Duodenal mucosa (tissue), 2 donors: ENCODE measurements around the gene PLCB1.

Experiments
- H3K27ac ChIP-seq: one replicate; pipeline ENCODE4 v1.7.0; 2013; ENCODE audit warnings: low read depth, low read length
- H3K27me3 ChIP-seq, 2 donors: one replicate each; pipeline ENCODE4 v1.7.0; 2013; ENCODE audit warnings: low read length in 2 of 2, control low read depth in 1 of 2; ENCODE audit not compliant: insufficient read depth in 2 of 2, control insufficient read depth in 1 of 2
- H3K36me3 ChIP-seq, 2 donors: one replicate each; pipeline ENCODE4 v1.7.0; 2013; ENCODE audit warnings: low read length in 2 of 2, control low read depth in 1 of 2; ENCODE audit not compliant: insufficient read depth in 2 of 2, control insufficient read depth in 1 of 2
- H3K4me1 ChIP-seq, 2 donors: one replicate each; pipeline ENCODE4 v1.7.0; 2013; ENCODE audit warnings: low read length in 2 of 2, control low read depth in 1 of 2; ENCODE audit not compliant: insufficient read depth in 2 of 2, control insufficient read depth in 1 of 2
- H3K4me3 ChIP-seq, 2 donors: one replicate each; pipeline ENCODE4 v1.7.0; 2013; ENCODE audit warnings: low read length in 2 of 2, low read depth in 1 of 2
- H3K9ac ChIP-seq, 2 donors: one replicate each; pipeline ENCODE4 v1.7.0; 2013; ENCODE audit warnings: low read length in 2 of 2, low read depth in 1 of 2
- H3K9me3 ChIP-seq, 2 donors: one replicate each; pipeline ENCODE4 v1.7.0; 2013; ENCODE audit warnings: low read length in 2 of 2, control low read depth in 1 of 2; ENCODE audit not compliant: control insufficient read depth in 1 of 2

Gene PLCB1

DNA sequence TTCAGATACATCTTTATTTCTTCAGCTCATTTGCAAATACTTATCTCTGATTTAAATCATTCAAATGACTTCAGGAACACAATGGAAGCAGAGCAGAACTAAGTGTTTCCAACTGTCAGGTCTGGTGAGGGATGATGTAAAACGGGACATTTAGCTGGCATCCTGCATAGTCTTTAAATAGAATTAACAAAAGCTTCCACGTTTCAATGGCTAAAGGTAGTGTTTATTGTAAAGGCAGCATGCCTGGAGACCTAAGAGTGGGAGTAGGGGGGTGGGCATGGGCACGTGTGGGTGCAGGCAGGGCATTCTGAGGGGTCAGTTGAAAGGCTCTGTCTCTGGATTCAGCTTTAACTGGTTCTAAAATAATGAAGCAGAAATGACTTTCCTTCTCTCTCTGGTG is 174.9 kb downstream of the PLCB1 start:
- H3K4me1 ChIP-seq = no peaks in the 10 kb centered on the region
- H3K4me3 ChIP-seq = no peak overlapping the region
- no peaks in the 10 kb centered on the region for H3K9me3 ChIP-seq
- H3K36me3 ChIP-seq = no peaks in the 10 kb centered on the region
- H3K27ac ChIP-seq = no peak overlapping the region
- H3K27me3 ChIP-seq = no peaks in the 10 kb centered on the region
- no peak overlapping the region for H3K9ac ChIP-seq

DNA sequence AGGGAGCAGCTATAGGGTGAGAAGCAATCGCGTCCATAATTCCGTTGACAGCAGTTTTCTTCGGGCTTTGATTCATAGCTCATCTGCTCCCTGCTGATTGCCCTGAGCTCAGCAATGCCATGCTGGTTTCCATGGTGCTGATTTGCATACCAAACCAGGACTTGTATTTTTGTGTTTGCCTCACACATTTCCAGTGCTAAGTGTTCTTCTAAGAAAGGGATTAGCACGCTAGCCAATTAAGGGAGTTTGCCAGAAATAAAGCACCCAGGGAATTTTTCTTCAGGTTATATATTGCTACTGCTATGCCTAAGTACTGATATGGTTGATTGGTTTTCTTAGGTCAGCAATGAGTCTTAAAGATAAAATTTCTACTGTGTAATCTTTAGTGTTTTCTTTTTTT is 177.6 kb downstream of the PLCB1 start:
- Histone ChIP-seq H3K27me3 (no peaks in the 10 kb centered on the region), H3K9ac (no peak overlapping the region), H3K9me3 (no peaks in the 10 kb centered on the region), H3K36me3 (no peaks in the 10 kb centered on the region), H3K4me3 (no peak overlapping the region), H3K27ac (no peak overlapping the region), H3K4me1 (no peaks in the 10 kb centered on the region)

DNA sequence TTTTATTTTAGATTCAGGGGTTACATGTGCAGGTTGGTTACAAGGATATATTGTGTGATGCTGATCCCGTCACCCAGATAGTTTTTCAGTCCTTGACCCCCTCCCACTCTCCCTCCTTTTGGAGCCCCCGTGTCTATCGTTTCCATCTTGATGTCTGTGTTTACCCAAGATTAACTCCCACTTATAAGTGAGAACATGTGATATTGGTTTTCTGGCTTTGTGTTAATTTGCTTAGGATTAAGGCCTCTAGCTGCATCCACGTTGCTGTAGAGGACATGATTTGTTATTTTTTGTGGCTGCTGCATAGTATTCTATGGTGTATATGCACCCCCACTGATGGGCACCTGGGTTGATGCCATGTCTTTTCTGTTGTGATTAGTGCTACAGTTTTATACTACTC is 178.6 kb downstream of the PLCB1 start:
- H3K36me3 ChIP-seq = no peaks in the 10 kb centered on the region
- no peak overlapping the region for H3K9ac ChIP-seq
- H3K4me3 ChIP-seq = no peak overlapping the region
- no peak overlapping the region for H3K27ac ChIP-seq
- no peaks in the 10 kb centered on the region for H3K27me3 ChIP-seq
- no peaks in the 10 kb centered on the region for H3K9me3 ChIP-seq
- H3K4me1 ChIP-seq = peaks cover 0 to 3% of the 10 kb centered on the region in 2 donors

DNA sequence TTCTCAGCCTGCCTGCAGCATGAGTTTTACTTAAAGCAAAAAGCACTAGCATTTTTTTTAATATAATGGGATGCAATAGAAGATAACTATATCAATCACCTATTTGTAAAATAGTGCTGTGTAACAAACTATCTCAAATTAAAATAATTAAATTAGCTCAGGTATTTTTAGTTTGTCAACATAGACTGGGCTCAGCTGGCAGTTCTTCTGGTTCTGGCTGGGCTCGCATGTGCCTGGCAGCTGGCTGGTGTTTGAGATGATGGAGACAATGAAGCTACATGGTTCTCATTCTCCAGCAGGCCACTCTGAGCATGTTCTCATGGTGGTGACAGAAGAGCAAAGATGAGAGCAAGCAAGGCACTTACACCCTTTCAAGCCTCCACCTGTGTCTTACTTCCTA is 181.0 kb downstream of the PLCB1 start:
- Histone ChIP-seq H3K36me3 (no peaks in the 10 kb centered on the region), H3K4me1 (peaks cover 6% of the 10 kb centered on the region in 2 donors), H3K27me3 (no peaks in the 10 kb centered on the region), H3K27ac (no peak overlapping the region), H3K4me3 (no peak overlapping the region), H3K9ac (no peak overlapping the region), H3K9me3 (no peaks in the 10 kb centered on the region)

DNA sequence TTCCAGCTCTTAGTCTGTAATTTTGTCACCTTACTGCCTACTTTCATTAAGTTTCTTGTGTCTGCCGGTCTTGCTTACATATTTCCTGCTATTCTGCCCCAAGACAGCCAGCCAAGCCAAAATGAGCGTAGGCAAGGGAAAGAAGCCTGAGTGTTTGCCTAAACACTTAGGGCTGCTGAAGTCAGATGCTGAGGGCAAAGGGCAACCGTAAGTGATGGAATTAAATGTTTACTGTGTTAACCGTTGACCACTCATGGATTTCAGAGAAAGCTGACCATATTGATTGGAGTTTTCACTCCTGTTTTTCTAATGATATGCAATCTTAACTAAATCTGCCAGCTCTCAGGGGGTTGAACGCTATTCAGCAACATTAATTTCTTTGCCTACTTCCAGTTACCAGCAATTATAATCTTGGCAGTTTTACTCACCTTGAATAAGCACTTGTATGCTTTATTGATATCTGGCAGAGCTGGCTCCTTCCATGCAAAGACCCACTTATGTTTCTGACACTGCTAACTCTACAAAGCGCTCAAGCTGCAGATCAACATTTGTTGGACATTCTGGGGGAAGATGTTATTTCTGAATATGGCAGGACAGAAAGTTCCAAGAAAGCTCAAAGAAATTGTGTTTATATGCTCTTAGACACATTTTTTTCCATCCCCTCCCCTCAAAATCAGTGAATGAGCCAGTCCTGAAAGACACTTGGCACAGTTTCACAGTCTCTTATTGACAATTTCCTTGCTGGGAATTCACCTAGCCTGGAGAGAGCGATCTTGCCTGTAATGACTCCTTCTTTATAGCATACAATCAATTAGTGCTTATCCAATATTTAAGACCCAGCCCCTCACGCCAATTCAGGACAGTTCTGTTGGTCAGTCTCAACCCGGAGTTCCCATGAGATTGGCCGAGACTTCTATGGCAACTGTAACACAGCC is 183.8 kb downstream of the PLCB1 start:
- Histone ChIP-seq H3K9me3 (no peaks in the 10 kb centered on the region), H3K27me3 (no peaks in the 10 kb centered on the region), H3K4me3 (no peak overlapping the region), H3K4me1 (peaks cover 6% of the 10 kb centered on the region in 2 donors), H3K36me3 (no peaks in the 10 kb centered on the region), H3K27ac (no peak overlapping the region), H3K9ac (no peak overlapping the region)

DNA sequence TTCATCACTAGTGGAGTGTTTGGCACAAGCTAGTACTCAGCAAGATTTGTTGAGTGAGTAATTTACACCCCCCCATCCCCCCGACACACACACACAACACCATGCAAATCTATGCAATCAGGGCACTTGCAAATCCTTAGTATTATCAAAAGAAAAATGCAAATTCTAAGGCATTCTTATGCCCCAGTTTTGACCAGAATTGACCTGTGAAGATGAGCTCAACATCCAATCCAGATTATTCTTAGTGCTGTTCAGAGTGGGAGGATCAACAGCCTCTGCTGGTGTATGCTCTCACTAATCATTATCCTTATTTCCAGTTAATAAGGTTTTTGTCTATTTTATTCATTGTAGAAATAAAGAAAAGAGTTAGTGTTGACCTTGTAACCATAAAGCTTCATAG is 185.4 kb downstream of the PLCB1 start:
- Histone ChIP-seq H3K27me3 (no peaks in the 10 kb centered on the region), H3K27ac (no peak overlapping the region), H3K4me1 (peaks cover 6% of the 10 kb centered on the region in 2 donors), H3K4me3 (no peak overlapping the region), H3K36me3 (no peaks in the 10 kb centered on the region), H3K9me3 (no peaks in the 10 kb centered on the region), H3K9ac (no peak overlapping the region)

DNA sequence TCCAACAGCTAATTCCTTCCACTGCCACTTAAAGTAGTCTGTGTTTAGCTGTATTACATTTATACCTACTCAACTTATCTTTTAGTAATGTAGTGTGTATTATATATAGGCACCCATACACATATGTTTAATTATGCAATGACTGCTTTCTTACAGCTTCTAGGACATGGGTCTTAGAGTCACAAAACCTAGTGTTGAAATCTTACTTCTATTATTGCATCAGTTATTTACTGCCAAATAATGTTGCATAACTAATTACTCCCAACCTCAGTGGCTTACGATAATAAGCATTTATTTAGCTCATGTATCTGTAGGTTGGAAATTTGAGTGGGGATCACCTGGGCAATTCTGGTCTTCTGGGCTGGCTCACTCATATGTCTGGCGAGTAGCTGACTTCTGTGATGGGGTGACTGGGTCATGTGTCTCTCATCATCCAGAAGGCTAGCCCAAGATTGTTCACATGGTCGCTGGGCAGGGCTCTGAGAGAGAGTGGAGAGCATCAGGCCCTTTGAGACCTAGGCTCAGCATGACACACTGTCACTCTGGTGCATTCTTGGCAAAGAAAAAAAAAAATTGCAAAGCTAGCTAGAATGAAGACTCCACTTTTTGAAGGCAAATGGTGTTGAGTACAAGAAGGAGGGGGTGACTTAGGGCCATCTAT is 187.0 kb downstream of the PLCB1 start:
- H3K4me1 ChIP-seq = peaks cover 6% of the 10 kb centered on the region in 2 donors
- no peaks in the 10 kb centered on the region for H3K9me3 ChIP-seq
- no peak overlapping the region for H3K9ac ChIP-seq
- H3K27ac ChIP-seq = no peak overlapping the region
- H3K36me3 ChIP-seq = no peaks in the 10 kb centered on the region
- no peak overlapping the region for H3K4me3 ChIP-seq
- no peaks in the 10 kb centered on the region for H3K27me3 ChIP-seq

DNA sequence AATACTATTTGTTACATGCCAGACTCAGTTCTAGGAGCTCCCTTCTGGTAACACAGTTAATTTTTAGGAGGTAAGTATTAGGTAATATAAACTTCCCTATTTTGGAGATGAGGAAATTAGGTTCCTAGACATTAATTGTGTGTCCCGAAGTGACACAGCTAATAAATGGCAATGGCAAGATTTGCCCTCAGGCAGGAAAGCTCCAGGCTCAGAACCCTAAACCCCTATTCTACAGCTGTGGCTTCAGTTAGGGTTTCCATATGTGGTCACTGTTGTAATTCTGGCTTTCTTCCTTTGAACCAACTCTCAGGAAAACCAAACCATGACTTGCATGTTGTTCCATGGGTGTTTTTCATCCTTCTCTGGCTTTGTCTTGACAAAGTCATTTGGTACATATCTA is 188.2 kb downstream of the PLCB1 start:
- Histone ChIP-seq H3K27me3 (no peaks in the 10 kb centered on the region), H3K36me3 (no peaks in the 10 kb centered on the region), H3K9ac (no peak overlapping the region), H3K27ac (no peak overlapping the region), H3K9me3 (no peaks in the 10 kb centered on the region), H3K4me1 (peaks cover 6% of the 10 kb centered on the region in 2 donors), H3K4me3 (no peak overlapping the region)

DNA sequence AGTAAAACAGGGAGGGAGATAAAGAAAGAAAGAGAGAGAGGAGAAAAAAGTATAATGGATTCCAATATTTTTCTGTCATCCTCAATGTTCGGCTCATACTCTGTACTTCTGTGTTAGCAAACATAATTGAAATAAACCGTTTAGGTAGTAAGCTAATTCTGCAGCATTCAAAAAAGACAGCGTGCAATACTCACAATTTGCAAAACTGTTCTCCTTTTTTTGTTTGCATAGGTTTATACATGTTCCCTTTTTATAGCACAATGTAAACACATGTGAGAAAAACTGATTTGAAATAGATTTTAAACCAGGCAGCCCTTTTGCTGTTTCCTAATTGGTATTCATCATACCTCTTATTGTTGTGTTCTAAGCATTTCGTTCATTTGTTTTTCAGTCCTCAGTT is 188.9 kb downstream of the PLCB1 start:
- Histone ChIP-seq H3K4me3 (no peak overlapping the region), H3K36me3 (no peaks in the 10 kb centered on the region), H3K27ac (no peak overlapping the region), H3K27me3 (no peaks in the 10 kb centered on the region), H3K9ac (no peak overlapping the region), H3K9me3 (no peaks in the 10 kb centered on the region), H3K4me1 (peaks cover 0 to 4% of the 10 kb centered on the region in 2 donors)

DNA sequence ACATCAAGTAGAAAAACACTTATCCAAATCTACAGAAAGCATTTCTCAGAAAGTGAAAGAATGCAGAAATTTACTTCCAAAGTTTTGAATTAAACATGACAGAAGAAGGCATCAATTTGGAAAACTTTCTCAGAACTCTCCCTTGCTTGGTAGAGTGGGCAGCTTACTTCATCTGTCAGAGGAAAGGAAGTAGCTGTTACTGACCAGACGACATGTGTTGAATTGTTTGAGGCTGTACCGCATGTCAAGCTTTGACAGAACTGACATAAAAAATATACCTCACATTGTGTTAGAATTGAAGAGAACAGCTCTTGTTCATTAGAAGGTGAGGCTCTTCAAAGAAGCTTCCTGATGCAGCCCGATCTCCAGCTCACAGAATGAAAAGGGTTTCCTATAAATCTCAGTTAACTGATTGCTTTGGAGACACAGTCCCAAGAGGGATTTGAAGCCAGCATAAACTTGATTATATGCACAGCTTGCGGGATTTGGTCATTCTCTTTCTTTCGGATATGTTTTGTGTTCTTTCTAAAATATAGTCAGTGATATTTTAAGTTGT is 190.7 kb downstream of the PLCB1 start:
- no peak overlapping the region for H3K4me3 ChIP-seq
- no peak overlapping the region for H3K9ac ChIP-seq
- no peaks in the 10 kb centered on the region for H3K4me1 ChIP-seq
- H3K9me3 ChIP-seq = no peaks in the 10 kb centered on the region
- no peak overlapping the region for H3K27ac ChIP-seq
- H3K27me3 ChIP-seq = no peaks in the 10 kb centered on the region
- H3K36me3 ChIP-seq = no peaks in the 10 kb centered on the region
